HCT116 (cell line): ENCODE results near the gene CTBS. TPM values are rescaled to one million over a fixed set of nuclear protein-coding genes. Genes with fewer than 3 reads are reported as not detected.
A peak's percentile ranks its signal among the peaks of the same experiment; 100 is the strongest.

ENCODE experiments used
- ATAC-seq: fragments of 200-7000 bp; cut with Tn5 transposase; 2 replicates; pipeline ENCODE4 v1.9.1; 2020; ENCODE audit warnings: mild to moderate bottlenecking, moderate library complexity
- BruUV-seq: library from RNA; stranded (reverse); fragments of 400-500 nt; replicated peaks from 2 replicates; lab custom pipeline; 2021; lab: Mats Ljungman, UMichigan
- CTCF ChIA-PET: fragments of 300-600 bp; sonication (Branson Sonifier 250); formaldehyde crosslinking; loops from one replicate; lab custom pipeline; 2021; ENCODE audit warnings: antibody characterized with exemption; lab: Charles Lee
- POLR2A ChIA-PET: fragments of 300-600, 350-600 bp; sonication (Branson Sonifier 250); formaldehyde crosslinking; loops from one replicate; lab custom pipeline; 2021; ENCODE audit warnings: antibody characterized with exemption; lab: Charles Lee
- RAD21 ChIA-PET, 2 experiments: fragments of 300-600 bp; sonication (Branson Sonifier 250); formaldehyde crosslinking; loops; one replicate each; lab custom pipeline; 2023; ENCODE audit warnings: low total read pairs in 2 of 2; ENCODE audit not compliant: uncharacterized antibody in 2 of 2, unreplicated experiment in 2 of 2, low non-redundant PET in 1 of 2; lab: Charles Lee
- DNase-seq: peaks from one replicate; pipeline ENCODE4 v3.0.0-alpha.2; 2010; ENCODE audit warnings: low read depth, low spot score
- H2AFZ ChIP-seq: fragments of 200-600 bp; shearing (Covaris generic), sonication (generic); 2 replicates; pipeline ENCODE4 v1.6.1; 2017; ENCODE audit warnings: low read depth, mixed run types, mixed read lengths, antibody characterized with exemption, low read length; ENCODE audit not compliant: poor library complexity, severe bottlenecking
- H3K27ac ChIP-seq: 2 replicates; pipeline ENCODE4 v1.5.1; 2012; ENCODE audit warnings: low read depth, low read length
- H3K27me3 ChIP-seq: fragments of 200-600 bp; sonication (generic); 2 replicates; pipeline ENCODE4 v1.6.1; 2016; ENCODE audit warnings: mixed run types, low read length, mixed read lengths; ENCODE audit not compliant: insufficient read depth
- H3K36me3 ChIP-seq, 2 experiments: fragments of 200-500 bp in 1 of 2; fragments of 200-600 bp in 1 of 2; sonication (Bioruptor generic) in 1 of 2; sonication (generic) in 1 of 2; 2 replicates each; pipeline versions ENCODE4 v1.5.1 to v1.6.1; 2014 to 2016; ENCODE audit warnings: low read length in 2 of 2, inconsistent platforms in 1 of 2, mixed read lengths in 1 of 2, mixed run types in 1 of 2; ENCODE audit not compliant: insufficient read depth in 2 of 2, control insufficient read depth in 1 of 2
- H3K4me1 ChIP-seq, 2 experiments: fragments of 200-600 bp in 1 of 2; sonication (generic) in 1 of 2; 2 replicates each; pipeline versions ENCODE4 v1.5.1 to v1.6.1; 2012 to 2017; ENCODE audit warnings: low read length in 2 of 2, inconsistent platforms in 1 of 2, mild to moderate bottlenecking in 1 of 2, mixed read lengths in 1 of 2, mixed run types in 1 of 2, moderate library complexity in 1 of 2; ENCODE audit not compliant: insufficient read depth in 2 of 2, control insufficient read depth in 1 of 2
- H3K4me2 ChIP-seq: fragments of 200-600 bp; sonication (generic); 2 replicates; pipeline ENCODE4 v1.6.1; 2017; ENCODE audit warnings: mixed run types, low read length, mixed read lengths
- H3K4me3 ChIP-seq, 2 experiments: fragments of 200-600 bp in 1 of 2; sonication (generic) in 1 of 2; replicated peaks in 1 of 2; 2 replicates each; pipeline ENCODE4 v1.5.1; 2011 to 2016; ENCODE audit warnings: low read length in 2 of 2, control low read depth in 1 of 2, low read depth in 1 of 2, mild to moderate bottlenecking in 1 of 2, mixed read lengths in 1 of 2, mixed run types in 1 of 2
- H3K79me2 ChIP-seq: fragments of 200-600 bp; sonication (generic); 2 replicates; pipeline ENCODE4 v1.6.1; 2017; ENCODE audit warnings: mild to moderate bottlenecking, mixed run types, low read length, moderate library complexity, mixed read lengths; ENCODE audit not compliant: insufficient read depth
- H3K9ac ChIP-seq: fragments of 200-600 bp; sonication (generic); 2 replicates; pipeline ENCODE4 v1.6.1; 2016; ENCODE audit warnings: low read length, mixed read lengths
- H3K9me2 ChIP-seq: fragments of 200-600 bp; sonication (generic), shearing (Covaris generic); 2 replicates; pipeline ENCODE4 v1.6.1; 2017; ENCODE audit warnings: mixed run types, mild to moderate bottlenecking, moderate library complexity; ENCODE audit not compliant: insufficient read depth
- H3K9me3 ChIP-seq, 2 experiments: fragments of 200-500 bp in 1 of 2; fragments of 200-600 bp in 1 of 2; sonication (Bioruptor generic) in 1 of 2; sonication (generic) in 1 of 2; 2 replicates each; pipeline ENCODE4 v1.6.1; 2014 to 2017; ENCODE audit warnings: low read length in 2 of 2, mixed read lengths in 2 of 2, inconsistent platforms in 1 of 2, low read depth in 1 of 2, mild to moderate bottlenecking in 1 of 2, mixed run types in 1 of 2, moderate library complexity in 1 of 2; ENCODE audit not compliant: control insufficient read depth in 1 of 2, insufficient read depth in 1 of 2
- H4K20me1 ChIP-seq: fragments of 200-600 bp; sonication (generic), shearing (Covaris generic); 2 replicates; pipeline ENCODE4 v1.6.1; 2017; ENCODE audit warnings: mixed run types, mild to moderate bottlenecking, moderate library complexity; ENCODE audit not compliant: insufficient read depth
- CBX3 ChIP-seq: IDR thresholded peaks from 2 replicates; pipeline ENCODE4 v1.6.1; 2012; ENCODE audit warnings: low read depth
- CEBPB ChIP-seq: IDR thresholded peaks from 2 replicates; pipeline ENCODE4 v1.6.1; 2012; ENCODE audit warnings: low read depth
- EGR1 ChIP-seq: IDR thresholded peaks from 2 replicates; pipeline ENCODE4 v1.6.1; 2012; ENCODE audit warnings: low read depth
- ELF1 ChIP-seq: IDR thresholded peaks from 2 replicates; pipeline ENCODE4 v1.6.1; 2012; ENCODE audit warnings: low read depth, borderline replicate concordance
- POLR2AphosphoS5 ChIP-seq: IDR thresholded peaks from 2 replicates; pipeline ENCODE4 v1.6.1; 2011; ENCODE audit warnings: mild to moderate bottlenecking, low read depth, low read length, moderate library complexity
- RAD21 ChIP-seq: IDR thresholded peaks from 2 replicates; pipeline ENCODE4 v1.6.1; 2012; ENCODE audit warnings: low read depth, mild to moderate bottlenecking
- SP1 ChIP-seq: IDR thresholded peaks from 2 replicates; pipeline ENCODE4 v1.6.1; 2012; ENCODE audit warnings: low read depth
- SRF ChIP-seq: IDR thresholded peaks from 2 replicates; pipeline ENCODE4 v1.6.1; 2012; ENCODE audit warnings: low read depth
- TCF7L2 ChIP-seq: IDR thresholded peaks from 2 replicates; pipeline ENCODE4 v1.7.0; 2011; ENCODE audit warnings: borderline replicate concordance, inconsistent platforms; ENCODE audit not compliant: insufficient read depth, insufficient read length; ENCODE audit errors: extremely low read depth
- YY1 ChIP-seq: IDR thresholded peaks from 2 replicates; pipeline ENCODE4 v1.6.1; 2011; ENCODE audit warnings: low read length, low read depth, moderate library complexity, mild to moderate bottlenecking; ENCODE audit not compliant: insufficient replicate concordance; ENCODE audit errors: extremely low read depth
- ZNF274 ChIP-seq: fragments of 200-500 bp; sonication (Bioruptor generic); IDR thresholded peaks from 2 replicates; pipeline ENCODE4 v1.6.1; 2014; ENCODE audit warnings: mild to moderate bottlenecking, low read depth, low read length, inconsistent platforms
- intact Hi-C: fragments of 100-400 bp; cut with micrococcal nuclease; formaldehyde crosslinking; loops from 2 replicates; pipeline ENCODE4 v1.10.0; 2022
- total RNA-seq: library from RNA; stranded (reverse); gene quantifications from one replicate; pipeline ENCODE4 v1.2.1, GENCODE V29; 2021; ENCODE audit not compliant: unreplicated experiment

The CTBS gene
- total RNA-seq, 1 experiment from 2014 or later, result 19.5 TPM

GRCh38 chr1:84615790-84616189 lies 41.5 kb upstream of the CTBS start:
- Histone ChIP-seq H4K20me1 (no peaks in the 10 kb centered on the region), H3K4me2 (no peak overlapping the region), H3K36me3 (no peaks in the 10 kb centered on the region), H3K9me3 (peaks cover 3 to 15% of the 10 kb centered on the region in 2 experiments; a peak in 2 of 4 replicates), H3K27me3 (no peaks in the 10 kb centered on the region), H3K4me3 (no peak overlapping the region), H2AFZ (no peak overlapping the region), H3K79me2 (no peaks in the 10 kb centered on the region), H3K9ac (no peak overlapping the region), H3K9me2 (no peaks in the 10 kb centered on the region), H3K4me1 (peaks cover 18 to 22% of the 10 kb centered on the region in 2 experiments), H3K27ac (no peak overlapping the region)
- RAD21 ChIA-PET, result no interaction called here
- TF ChIP-seq RAD21, result no peak
- TF ChIP-seq YY1, result no peak
- no peak for TF ChIP-seq SRF
- TF ChIP-seq CEBPB, result no peak
- TF ChIP-seq ZNF274, result no peak
- no peak for TF ChIP-seq EGR1
- no peak for TF ChIP-seq SP1
- no peak for TF ChIP-seq ELF1
- TF ChIP-seq TCF7L2, result no peak
- TF ChIP-seq POLR2AphosphoS5, result no peak
- BruUV-seq, result no TSS peak
- DNase-seq (no peak), ATAC-seq (no peak)
- intact Hi-C loops, result no loop called here
- POLR2A ChIA-PET, result no interaction called here
- CTCF ChIA-PET, result no interaction called here

GRCh38 chr1:84613887-84614286 lies 39.6 kb upstream of the CTBS start:
- intact Hi-C loops, result no loop called here
- peaks cover 4% of the 10 kb centered on the region in 2 experiments for H3K4me1 ChIP-seq
- no peak for TF ChIP-seq ZNF274
- TF ChIP-seq CBX3, result peak; percentile 85
- TF ChIP-seq, all 23 proteins: peak for 1
- ChIA-PET POLR2A (no interaction called here), CTCF (no interaction called here), RAD21 (no interaction called here)
- ATAC-seq (no peak), DNase-seq (no peak)
- H3K36me3 ChIP-seq, result no peaks in the 10 kb centered on the region
- no peaks in the 10 kb centered on the region for H3K27me3 ChIP-seq
- H3K4me3 ChIP-seq, result no peak overlapping the region
- H4K20me1 ChIP-seq, result no peaks in the 10 kb centered on the region
- H3K27ac ChIP-seq, result no peak overlapping the region
- no TSS peak for BruUV-seq
- no peaks in the 10 kb centered on the region for H3K79me2 ChIP-seq
- H3K9ac ChIP-seq, result no peak overlapping the region
- no peaks in the 10 kb centered on the region for H3K9me2 ChIP-seq
- no peak overlapping the region for H2AFZ ChIP-seq
- no peak overlapping the region for H3K4me2 ChIP-seq
- peaks cover 3 to 19% of the 10 kb centered on the region in 2 experiments; a peak in 2 of 4 replicates for H3K9me3 ChIP-seq
